GM19351 (cell line): ENCODE measurements around the gene CALY.

Experiments used
- ATAC-seq: cut with Tn5 transposase; IDR thresholded peaks from one replicate; pipeline ENCODE4 v1.9.1; 2021; ENCODE audit warnings: mild to moderate bottlenecking, moderate library complexity; ENCODE audit not compliant: unreplicated experiment

The CALY gene

GRCh38 chr10:133366751-133367150 lies 30.1 kb upstream of the CALY start:
- no peak for ATAC-seq

- ATAC-seq: no peak
Observed at GRCh38 chr10:133366130-133366478, 29.4 kb upstream of the CALY start.

DNA sequence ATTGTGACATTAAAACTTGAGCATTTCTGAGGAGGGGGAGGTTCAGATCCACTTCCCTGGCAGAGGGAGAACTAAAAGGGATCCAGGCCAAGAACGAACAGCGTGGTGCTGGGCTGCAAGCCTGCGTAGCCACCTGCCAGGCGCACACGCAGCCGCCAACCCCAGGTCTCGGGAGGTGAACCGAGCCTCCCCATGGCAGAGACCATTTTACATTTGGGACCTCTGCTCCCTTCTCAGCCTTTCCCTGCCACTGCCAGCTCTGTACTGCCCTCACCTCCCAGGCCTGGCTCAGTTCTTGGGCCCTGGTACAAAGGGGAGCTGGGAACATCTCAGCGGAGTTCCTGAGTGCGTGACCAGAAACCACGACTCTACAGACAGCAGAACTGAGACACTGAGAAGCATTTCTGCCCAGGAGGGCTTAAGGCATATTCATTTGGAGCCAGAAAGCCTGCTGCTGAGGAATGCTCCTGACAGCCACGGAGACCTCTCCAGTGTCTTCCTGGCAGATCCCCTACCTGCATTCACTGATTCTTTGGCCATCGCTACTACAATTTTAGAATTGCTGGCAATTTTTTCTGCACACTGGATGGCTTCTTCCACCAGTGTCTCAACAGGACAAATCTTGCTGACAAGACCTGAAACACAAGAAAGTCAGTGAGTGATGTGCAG lies 28.9 kb upstream of the CALY start:
- no peak for ATAC-seq

DNA sequence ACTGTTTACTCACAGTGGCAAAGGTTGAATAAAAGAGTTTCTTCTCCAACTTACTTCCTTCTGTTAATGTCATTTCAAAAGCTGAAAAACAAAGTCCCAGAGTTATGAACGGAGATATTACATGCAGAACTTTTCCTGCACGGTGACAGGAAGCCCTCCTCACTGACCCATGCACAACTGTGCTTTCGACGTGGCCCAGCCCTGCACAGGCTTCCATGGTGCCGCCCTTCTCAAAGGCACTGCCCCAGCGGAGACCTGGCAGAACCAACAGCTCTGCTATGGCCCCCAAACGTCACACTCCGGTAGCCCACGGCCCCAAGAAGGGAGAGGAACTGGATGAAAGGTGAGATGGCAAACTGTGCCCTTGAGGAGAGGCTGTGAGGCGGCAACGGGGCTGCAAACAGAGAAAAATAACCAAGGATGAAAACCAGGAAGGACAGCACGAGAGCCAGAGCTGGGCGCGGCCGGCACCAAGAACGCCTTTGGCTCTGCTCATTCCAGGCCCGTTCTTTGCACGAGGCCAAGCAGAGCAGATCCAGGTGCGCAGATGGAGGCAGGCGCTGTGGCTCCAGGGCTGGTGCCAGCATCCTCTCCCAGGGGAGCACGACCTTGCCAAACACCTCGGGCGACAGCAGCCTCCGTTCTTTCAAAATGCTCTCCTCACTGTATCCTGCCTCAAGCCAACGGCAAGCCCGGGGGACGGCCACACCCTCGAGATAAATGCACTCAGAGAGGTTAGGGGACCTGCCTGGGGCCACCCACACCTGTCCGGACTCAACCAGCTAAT lies 28.1 kb upstream of the CALY start:
- no peak for ATAC-seq

DNA sequence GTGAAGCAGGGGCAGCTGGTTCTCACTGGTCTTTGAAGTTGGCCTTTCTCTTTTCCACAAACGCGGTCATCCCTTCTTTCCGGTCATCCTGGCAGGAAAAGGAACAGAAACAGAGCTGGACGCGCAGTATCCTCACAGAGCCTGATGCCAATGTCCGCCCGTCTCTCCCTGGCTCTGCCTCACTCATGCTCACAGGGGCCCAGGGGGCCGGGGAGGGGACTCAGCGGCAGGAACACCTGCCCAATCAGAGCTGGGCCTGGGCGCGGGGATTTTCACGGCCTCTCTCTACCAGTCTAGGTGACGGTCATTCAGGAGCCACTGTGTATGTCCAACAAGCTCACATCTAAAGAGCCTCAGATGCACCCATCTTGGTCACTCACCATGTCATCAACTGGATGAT lies 26.1 kb upstream of the CALY start:
- no peak for ATAC-seq

DNA sequence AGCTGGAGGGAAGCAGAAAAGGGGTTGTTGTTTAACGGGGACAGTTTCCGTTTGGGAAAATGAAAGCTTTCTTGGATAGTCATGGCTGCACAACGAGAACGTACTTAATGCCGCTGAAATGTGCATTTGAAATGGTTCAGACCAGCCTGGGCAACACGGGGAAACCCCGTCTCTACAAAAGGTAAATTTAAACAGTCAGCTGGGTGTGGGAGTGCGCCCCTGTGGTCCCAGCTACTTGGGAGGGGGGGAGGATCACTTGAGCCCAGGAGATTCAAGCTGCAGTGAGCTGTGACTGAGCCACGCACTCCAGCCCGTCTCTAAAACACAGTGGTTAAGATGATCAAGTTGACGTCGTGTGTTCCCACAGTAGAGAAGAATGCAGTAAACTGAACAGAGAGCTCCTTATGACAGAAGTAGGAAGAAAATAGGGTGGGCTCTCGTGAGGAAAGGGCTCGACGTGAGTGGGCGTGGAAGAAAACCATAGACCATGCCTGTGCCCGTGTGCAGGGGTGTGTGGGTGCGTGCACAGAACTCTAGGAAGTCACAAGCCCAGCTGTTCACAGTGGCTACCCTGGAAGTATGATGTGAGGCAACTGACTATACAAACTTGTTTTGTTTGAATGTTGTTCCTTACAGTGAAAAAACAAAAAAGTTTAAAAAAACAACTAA lies 25.2 kb upstream of the CALY start:
- peak; percentile 24 for ATAC-seq

GRCh38 chr10:133361227-133361626 lies 24.5 kb upstream of the CALY start:
- no peak for ATAC-seq

DNA sequence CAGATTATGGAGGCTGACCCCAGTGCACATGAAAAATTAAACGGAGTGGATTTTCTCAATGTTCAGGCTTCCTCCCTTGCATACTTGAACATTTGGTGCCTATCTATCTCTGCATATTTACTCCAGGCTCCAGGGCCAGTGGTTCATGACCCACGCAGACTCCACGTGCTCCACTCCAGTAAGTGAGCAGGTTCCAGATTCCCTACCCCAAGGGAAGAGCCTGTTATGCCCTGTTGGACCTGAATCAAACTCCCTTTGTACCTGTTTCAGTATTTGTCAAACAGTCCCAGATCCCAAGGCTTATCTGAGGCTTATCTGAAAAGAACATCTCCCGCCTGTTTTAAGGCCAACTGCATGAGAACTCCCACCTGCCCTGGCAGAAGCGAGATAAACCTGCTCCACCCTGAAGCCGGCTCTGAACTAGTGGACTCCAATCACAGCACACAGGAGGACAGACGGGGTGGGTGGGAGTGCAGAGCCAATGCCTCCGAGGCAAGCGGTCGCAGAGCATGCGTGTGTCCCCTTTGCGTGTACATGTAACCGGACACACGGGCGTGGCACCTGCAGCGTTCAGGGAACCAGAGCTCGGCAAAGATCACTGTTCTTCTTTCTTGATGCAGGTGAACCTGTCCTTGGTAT lies 23.4 kb upstream of the CALY start:
- ATAC-seq: no peak

- no peak for ATAC-seq
Observed at GRCh38 chr10:133359554-133359971, 22.9 kb upstream of the CALY start.

DNA sequence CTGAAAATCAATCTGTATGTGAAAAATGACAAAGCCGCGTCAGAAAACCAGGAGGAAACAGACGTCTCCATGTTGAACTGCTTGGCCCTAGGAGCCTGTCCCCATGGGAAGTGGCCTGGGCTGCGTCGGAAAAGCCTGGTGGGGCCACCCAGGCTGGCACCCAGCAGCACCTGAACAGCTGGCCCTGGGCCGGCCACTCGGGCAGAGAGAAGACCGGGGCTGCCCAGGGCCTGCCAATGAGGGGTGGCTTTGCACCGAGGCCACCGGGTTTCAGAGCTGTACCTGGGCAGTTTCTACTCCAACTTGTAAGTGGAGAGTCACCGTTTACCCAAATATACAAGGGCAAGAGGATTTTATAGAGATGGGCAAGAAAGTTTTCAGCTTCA lies 22.2 kb upstream of the CALY start:
- no peak for ATAC-seq

DNA sequence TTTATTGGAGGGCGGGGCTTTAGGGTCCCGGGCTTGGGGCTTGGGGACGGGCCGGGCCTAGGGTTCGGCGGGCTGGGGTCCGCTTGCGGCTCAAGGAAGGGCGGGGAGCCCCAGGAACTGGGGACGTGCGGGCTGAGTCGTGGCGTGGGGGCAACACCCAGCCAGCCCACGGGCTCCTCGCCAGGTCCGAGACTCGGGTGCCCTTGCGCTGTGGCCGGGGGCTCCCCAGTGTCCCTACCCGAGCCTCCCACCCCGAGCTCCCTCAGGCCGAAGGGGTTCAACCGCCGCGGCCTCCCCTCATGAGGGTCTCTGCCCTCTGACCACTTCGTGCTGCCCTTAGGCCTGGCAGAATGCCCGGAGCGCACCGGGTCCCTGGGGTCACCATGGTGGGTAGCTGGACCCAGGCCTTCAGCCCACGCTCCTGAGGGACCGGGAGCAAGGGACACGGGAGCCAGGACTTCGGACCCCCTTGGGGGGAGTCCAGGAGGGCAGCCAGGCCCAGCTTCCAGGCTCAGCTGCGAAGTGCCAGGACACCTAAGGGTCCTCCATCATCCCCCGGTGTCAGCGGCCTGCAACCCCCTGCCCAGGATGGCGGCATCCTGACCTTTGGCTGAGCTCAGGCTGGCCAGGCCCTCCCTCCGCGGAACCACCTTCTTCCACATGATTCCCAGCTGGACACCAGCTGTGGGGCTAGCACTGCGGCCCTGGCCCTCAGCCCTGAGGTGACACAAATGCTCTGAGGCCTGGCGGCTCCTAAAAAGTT lies 21.6 kb upstream of the CALY start:
- no peak for ATAC-seq

GRCh38 chr10:133357285-133358161 lies 20.8 kb upstream of the CALY start, which contains the start of gene FUOM:
FUOM (minus strand) TSS chr10:133358019; CDS start chr10:133358007, 12 bp downstream.
- ATAC-seq: peak; percentile 77

- ATAC-seq: peak; percentile 4
Observed at GRCh38 chr10:133356549-133357284, 20.0 kb upstream of the CALY start.

GRCh38 chr10:133355991-133356390 lies 19.3 kb upstream of the CALY start:
- no peak for ATAC-seq

GRCh38 chr10:133355266-133355665 lies 18.6 kb upstream of the CALY start:
- ATAC-seq: no peak

GRCh38 chr10:133354672-133355240 lies 18.1 kb upstream of the CALY start:
- no peak for ATAC-seq

- no peak for ATAC-seq
Observed at GRCh38 chr10:133353988-133354605, 17.4 kb upstream of the CALY start.

GRCh38 chr10:133353202-133353959 lies 16.7 kb upstream of the CALY start:
- ATAC-seq: no peak
